ENCODE data around the gene ASPSCR1. TPM values are rescaled to one million over a fixed set of nuclear protein-coding genes. Genes with fewer than 3 reads are reported as not detected.

The ASPSCR1 gene
- total and polyA plus RNA-seq, 2 of the 8 experiments (the other 6 are each of a cell fraction or from before 2014, with no cell fraction given), result 33.3 to 43.7 TPM

DNA sequence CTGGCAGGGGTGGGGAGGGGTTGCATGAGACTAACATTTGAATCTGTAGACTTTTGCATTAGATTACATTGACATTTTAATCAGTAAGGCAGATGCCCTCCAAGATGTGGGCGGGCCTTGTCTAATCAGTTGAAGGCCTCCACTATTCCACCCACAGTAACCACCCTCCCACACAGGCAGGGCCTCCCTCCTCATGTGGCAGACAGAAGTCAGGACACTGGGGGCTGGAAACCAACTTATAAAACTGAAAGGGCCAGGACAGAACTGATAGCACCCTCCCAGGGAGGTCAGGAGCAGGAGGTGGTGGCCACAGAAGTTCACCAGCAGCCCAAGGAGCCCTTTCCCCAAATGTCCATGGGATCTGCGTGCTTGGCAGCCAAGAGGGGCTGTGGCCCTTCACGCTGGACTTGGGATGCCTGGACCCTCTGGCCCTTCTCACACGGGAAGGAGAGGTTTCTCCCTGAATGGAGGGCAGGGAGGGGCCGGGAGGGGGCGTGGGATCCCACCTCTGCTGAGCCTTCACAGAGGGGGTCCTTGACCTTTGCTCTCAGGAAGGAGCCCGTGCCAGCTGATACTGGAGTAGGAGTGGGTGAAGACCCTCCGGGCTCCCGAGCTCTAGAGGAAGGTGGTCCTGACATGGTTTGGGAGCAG is 45.0 kb upstream of the ASPSCR1 start (continued):
- no peak for TF ChIP-seq ASH2L (IDR thresholded peaks at IDR 0.05; ENCODE audit: low read length)
